HepG2 (cell line): ENCODE results near the gene LMCD1. TPM values are rescaled to one million over a fixed set of nuclear protein-coding genes. Genes with fewer than 3 reads are reported as not detected.
A peak's percentile ranks its signal among the peaks of the same experiment; 100 is the strongest.

Experiments used
- ATF1 ChIP-seq: IDR thresholded peaks from 2 replicates; pipeline ENCODE4 v1.6.1; 2016; ENCODE audit warnings: mild to moderate bottlenecking, control low read depth
- ATF4 ChIP-seq, 2 experiments: fragments of 450-650 bp in 1 of 2; sonication (generic) in 1 of 2; formaldehyde crosslinking; IDR thresholded peaks; 2 replicates each; pipeline versions ENCODE4 v1.5.0 to v1.8.0; 2020 to 2022; ENCODE audit warnings: mild to moderate bottlenecking in 1 of 2, missing genetic modification reagents in 1 of 2
- ATF7-NPFF ChIP-seq: sonication (generic); formaldehyde crosslinking; IDR thresholded peaks from 2 replicates; pipeline ENCODE4 v1.8.1; 2023; ENCODE audit warnings: mild to moderate bottlenecking, low read depth, missing genetic modification reagents, moderate library complexity
- ELF4 ChIP-seq: sonication (generic); formaldehyde crosslinking; IDR thresholded peaks from 2 replicates; pipeline ENCODE4 v1.5.0; 2020; ENCODE audit warnings: missing genetic modification reagents, mild to moderate bottlenecking, moderate library complexity, borderline replicate concordance
- GLMP ChIP-seq: sonication (generic); formaldehyde crosslinking; IDR thresholded peaks from 2 replicates; pipeline ENCODE4 v1.9.0; 2021; ENCODE audit warnings: missing genetic modification reagents, mild to moderate bottlenecking, borderline replicate concordance
- HIC2 ChIP-seq: sonication (generic); formaldehyde crosslinking; IDR thresholded peaks from 2 replicates; pipeline ENCODE4 v1.9.0; 2022; ENCODE audit warnings: low read depth, missing genetic modification reagents
- MLXIP ChIP-seq: sonication (generic); formaldehyde crosslinking; IDR thresholded peaks from 2 replicates; pipeline ENCODE4 v1.9.0; 2021; ENCODE audit warnings: missing genetic modification reagents, borderline replicate concordance
- MNT ChIP-seq: fragments of 450-650 bp; IDR thresholded peaks from 2 replicates; pipeline ENCODE4 v1.6.1; 2016
- TRIM22 ChIP-seq: fragments of 450-650 bp; IDR thresholded peaks from 2 replicates; pipeline ENCODE4 v1.6.1; 2017
- U2AF2 ChIP-seq: fragments of 200-400 bp; formaldehyde crosslinking; IDR thresholded peaks from 2 replicates; pipeline ENCODE4 v1.6.1; 2017; ENCODE audit warnings: low read depth, mild to moderate bottlenecking, low read length
- ZBED4 ChIP-seq: sonication (generic); formaldehyde crosslinking; IDR thresholded peaks from 2 replicates; pipeline ENCODE4 v1.4.0; 2020; ENCODE audit warnings: missing genetic modification reagents, borderline replicate concordance
- ZNF446 ChIP-seq: sonication (generic); formaldehyde crosslinking; IDR thresholded peaks from 2 replicates; pipeline ENCODE4 v1.5.0; 2020; ENCODE audit warnings: mild to moderate bottlenecking, missing genetic modification reagents
- polyA plus RNA-seq, 8 experiments: library from polyadenylated mRNA; depleted of rRNA in 3 of 8; stranded (reverse) in 7 of 8; unstranded in 1 of 8; fragments of >200 nt; fragmentation: Illumina TruSeq in 4 of 8; extraction: Trizol in 4 of 8; gene quantifications; 2 replicates each; pipeline versions ENCODE4 v1.2.1 to v1.2.3, GENCODE V29; 2011 to 2016; ENCODE audit warnings: low read depth in 4 of 8, missing spikeins in 1 of 8, mixed read lengths in 1 of 8; ENCODE audit not compliant: insufficient read depth in 1 of 8
- total RNA-seq, 5 experiments: library from RNA; depleted of rRNA; stranded (reverse); fragments of >200 nt; fragmentation: Illumina TruSeq; extraction: Trizol; gene quantifications; 2 replicates each; pipeline ENCODE4 v1.2.3, GENCODE V29; 2016; ENCODE audit warnings: low read depth in 1 of 5

LMCD1 gene
- total and polyA plus RNA-seq, 2 of the 13 experiments (the other 11 are each of a cell fraction or from before 2014, with no cell fraction given) = 6.2 to 7.1 TPM

GRCh38 chr3:8501371-8502131 lies at the start of gene LMCD1 (continued):
- TF ChIP-seq HIC2 (CRISPR knock-in tag) (0 out of 2 replicates have a peak, but pooled peaks have one; percentile 65), ATF7-NPFF (CRISPR knock-in tag) (peak; percentile 98), ATF4 (CRISPR knock-in tag; IDR thresholded peaks at IDR 0.05) (peak in 1 of 2 experiments; percentile 30; a peak in 1 of 4 replicates), GLMP (CRISPR knock-in tag) (no peak), ZBED4 (CRISPR knock-in tag) (peak; percentile 62; the same call in 1 of the 2 replicates), ATF1 (peak; percentile 75; the same call in 1 of the 2 replicates), ZNF446 (peak; percentile 98), TRIM22 (no peak), ELF4 (CRISPR knock-in tag) (peak; percentile 81; the same call in 1 of the 2 replicates), MNT (no peak), MLXIP (CRISPR knock-in tag) (peak; percentile 84), U2AF2 (no peak)
